GM19351 (cell line): ENCODE measurements around the gene CTDP1.

Experiments used
- ATAC-seq: cut with Tn5 transposase; IDR thresholded peaks from one replicate; pipeline ENCODE4 v1.9.1; 2021; ENCODE audit warnings: mild to moderate bottlenecking, moderate library complexity; ENCODE audit not compliant: unreplicated experiment

The CTDP1 gene

GRCh38 chr18:79790996-79791972 lies 111.7 kb downstream of the CTDP1 start:
- ATAC-seq: no peak

- ATAC-seq: no peak
Observed at GRCh38 chr18:79792096-79792987, 112.7 kb downstream of the CTDP1 start.

GRCh38 chr18:79792988-79793355 lies 113.4 kb downstream of the CTDP1 start:
- ATAC-seq: no peak

GRCh38 chr18:79794846-79795245 lies 115.2 kb downstream of the CTDP1 start:
- no peak for ATAC-seq

GRCh38 chr18:79795446-79795845 lies 115.8 kb downstream of the CTDP1 start:
- ATAC-seq: no peak

GRCh38 chr18:79796016-79796415 lies 116.4 kb downstream of the CTDP1 start:
- no peak for ATAC-seq

GRCh38 chr18:79796531-79797405 lies 117.2 kb downstream of the CTDP1 start:
- no peak for ATAC-seq

GRCh38 chr18:79797518-79798345 lies 118.1 kb downstream of the CTDP1 start, which contains the start of gene KCNG2:
Gene KCNG2, plus strand, starts transcription at chr18:79797938. Its CDS starts 65,730 bp downstream, at chr18:79863668.
- ATAC-seq: no peak

- ATAC-seq: no peak
Observed at GRCh38 chr18:79798346-79798998, 118.9 kb downstream of the CTDP1 start.

GRCh38 chr18:79798999-79799370 lies 119.4 kb downstream of the CTDP1 start:
- no peak for ATAC-seq

- ATAC-seq: no peak
Observed at GRCh38 chr18:79799619-79800370, 120.2 kb downstream of the CTDP1 start.

GRCh38 chr18:79800371-79801180 lies 121.0 kb downstream of the CTDP1 start:
- ATAC-seq: no peak

- no peak for ATAC-seq
Observed at GRCh38 chr18:79801217-79801616, 121.6 kb downstream of the CTDP1 start.

GRCh38 chr18:79801641-79802040 lies 122.0 kb downstream of the CTDP1 start:
- ATAC-seq: no peak

GRCh38 chr18:79802298-79802697 lies 122.7 kb downstream of the CTDP1 start:
- no peak for ATAC-seq

GRCh38 chr18:79803611-79804051 lies 124.0 kb downstream of the CTDP1 start:
- no peak for ATAC-seq
